Fibroblast of lung (primary cell): ENCODE results near the gene CGNL1.

ENCODE experiments used
- EZH2 ChIP-seq: IDR thresholded peaks from 2 replicates; pipeline ENCODE4 v1.5.1; 2012; ENCODE audit warnings: low read length, control low read depth, mild to moderate bottlenecking; ENCODE audit errors: missing control alignments
- TF ChIP-seq, protein P1 (sequence below), 2 donors: IDR thresholded peaks in 1 of 2; conservative IDR thresholded peaks in 1 of 2; 1 replicate in 1 of 2; 2 replicates in 1 of 2; pipeline ENCODE4 v1.5.1; 2011 to 2012; ENCODE audit warnings: low read length in 2 of 2, control low read depth in 1 of 2, inconsistent platforms in 1 of 2, low read depth in 1 of 2, mild to moderate bottlenecking in 1 of 2

DNA sequence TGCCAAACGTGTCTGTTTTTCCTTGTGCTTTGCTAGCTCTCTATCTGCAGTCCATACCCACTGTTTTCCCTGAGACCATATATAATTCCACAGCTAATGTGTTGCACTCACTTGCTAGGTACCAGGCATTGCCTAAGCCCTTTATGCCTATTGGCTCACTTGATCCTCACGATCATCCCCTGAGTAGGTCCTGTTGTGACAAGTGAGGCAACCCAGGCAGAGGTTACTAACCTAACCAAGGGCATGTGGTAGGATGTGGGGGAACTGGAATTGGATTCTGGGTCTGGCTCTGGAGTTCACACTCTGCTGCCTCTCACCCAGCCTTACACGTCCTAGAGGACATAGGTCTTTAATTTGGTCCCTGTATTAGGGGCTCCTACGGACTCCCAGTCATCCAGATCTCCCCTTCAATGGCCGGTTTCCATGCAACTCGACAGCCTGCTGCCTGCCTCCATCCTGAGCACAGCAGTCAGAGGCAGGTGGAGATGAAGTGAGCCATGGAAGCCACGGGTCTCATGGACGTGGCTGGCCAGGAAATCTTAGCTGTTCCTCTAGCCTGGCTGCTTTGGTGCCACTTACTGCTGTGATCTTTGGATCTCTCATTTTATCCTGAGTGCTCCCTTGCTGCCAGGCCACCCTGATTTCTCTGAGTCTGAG, 176.5 kb downstream of the CGNL1 start:
- TF ChIP-seq, protein P1, sequence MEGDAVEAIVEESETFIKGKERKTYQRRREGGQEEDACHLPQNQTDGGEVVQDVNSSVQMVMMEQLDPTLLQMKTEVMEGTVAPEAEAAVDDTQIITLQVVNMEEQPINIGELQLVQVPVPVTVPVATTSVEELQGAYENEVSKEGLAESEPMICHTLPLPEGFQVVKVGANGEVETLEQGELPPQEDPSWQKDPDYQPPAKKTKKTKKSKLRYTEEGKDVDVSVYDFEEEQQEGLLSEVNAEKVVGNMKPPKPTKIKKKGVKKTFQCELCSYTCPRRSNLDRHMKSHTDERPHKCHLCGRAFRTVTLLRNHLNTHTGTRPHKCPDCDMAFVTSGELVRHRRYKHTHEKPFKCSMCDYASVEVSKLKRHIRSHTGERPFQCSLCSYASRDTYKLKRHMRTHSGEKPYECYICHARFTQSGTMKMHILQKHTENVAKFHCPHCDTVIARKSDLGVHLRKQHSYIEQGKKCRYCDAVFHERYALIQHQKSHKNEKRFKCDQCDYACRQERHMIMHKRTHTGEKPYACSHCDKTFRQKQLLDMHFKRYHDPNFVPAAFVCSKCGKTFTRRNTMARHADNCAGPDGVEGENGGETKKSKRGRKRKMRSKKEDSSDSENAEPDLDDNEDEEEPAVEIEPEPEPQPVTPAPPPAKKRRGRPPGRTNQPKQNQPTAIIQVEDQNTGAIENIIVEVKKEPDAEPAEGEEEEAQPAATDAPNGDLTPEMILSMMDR (conservative IDR thresholded peaks at IDR 0.05 in 1 of 2, IDR thresholded peaks at IDR 0.05 in 1 of 2; ENCODE audit: low read depth in 1 of 2, low read length in 2 of 2): no peak
- no peak for TF ChIP-seq EZH2
